Right lobe of liver (tissue), 6 donors: ENCODE data around the gene SAMD7. TPM values are rescaled to one million over a fixed set of nuclear protein-coding genes. Genes with fewer than 3 reads are reported as not detected.

Experiments used
- ATAC-seq, 4 donors: fragments of 200-7000 bp; cut with Tn5 transposase; one replicate each; pipeline ENCODE4 v1.9.1; 2020; ENCODE audit warnings: mild to moderate bottlenecking in 4 of 4, moderate library complexity in 4 of 4
- DNase-seq, 3 donors: peaks; one replicate each; pipeline ENCODE4 v3.0.0-alpha.2; 2020
- H3K27ac ChIP-seq, 3 donors: fragments of 200-600 bp; one replicate each; pipeline ENCODE4 v1.8.0; 2022
- H3K27me3 ChIP-seq, 2 donors: fragments of 200-600 bp; one replicate each; pipeline ENCODE4 v1.8.0; 2022
- H3K36me3 ChIP-seq, 4 donors: fragments of 200-600 bp; sonication (generic) in 1 of 4; one replicate each; pipeline versions ENCODE4 v1.5.1 to v1.8.0; 2017 to 2022; ENCODE audit warnings: control low read depth in 1 of 4
- H3K4me1 ChIP-seq, 4 donors: fragments of 200-600 bp; sonication (generic) in 1 of 4; one replicate each; pipeline versions ENCODE4 v1.5.1 to v1.8.0; 2017 to 2022; ENCODE audit warnings: control low read depth in 1 of 4
- H3K4me3 ChIP-seq, 3 donors: fragments of 200-600 bp; one replicate each; pipeline ENCODE4 v1.8.0; 2022
- H3K9me3 ChIP-seq, 4 donors: fragments of 200-600 bp; sonication (generic) in 1 of 4; one replicate each; pipeline versions ENCODE4 v1.5.1 to v1.8.0; 2017 to 2022; ENCODE audit warnings: control low read depth in 1 of 4
- CTCF ChIP-seq, 4 donors: fragments of 200-600 bp in 3 of 4; fragments of 450-650 bp in 1 of 4; IDR thresholded peaks; one replicate each; pipeline versions ENCODE4 v1.5.1 to v1.8.0; 2016 to 2022; ENCODE audit warnings: antibody characterized with exemption in 4 of 4, mild to moderate bottlenecking in 2 of 4
- POLR2A ChIP-seq: fragments of 450-650 bp; IDR thresholded peaks from one replicate; pipeline ENCODE4 v1.6.1; 2017; ENCODE audit warnings: antibody characterized with exemption, mild to moderate bottlenecking
- WGBS: methylation state at CpG from one replicate; pipeline ENCODE4 v1.1.6; 2018; ENCODE audit warnings: low coverage, low lambda C conversion rate; ENCODE audit not compliant: insufficient coverage; ENCODE audit errors: missing lambda C conversion rate; 5-methylcytosine and 5-hydroxymethylcytosine counted together
- intact Hi-C, 2 donors: fragments of 100-400 bp; cut with DNase I; formaldehyde crosslinking; loops; one replicate each; pipeline versions ENCODE4 v1.11.2 to v1.14.1; 2022
- total RNA-seq, 6 experiments: library from RNA; depleted of rRNA in 2 of 6; stranded (reverse); fragments of >200 nt in 2 of 6; fragmentation: NEBNext Ultra II Directional in 3 of 6; extraction: Animal tissue kit (Norgen Biotek cat#: 25700) in 3 of 6; gene quantifications; one replicate each; pipeline versions ENCODE4 v1.1.0 to v1.2.4, GENCODE V29; 2016 to 2023
- donor health status: DM: no; HTN: yes; CAD: no.
- donor health status: DM: no; HTN: no; CAD: no.
- donor health status: DM: no; HTN: no; CAD: no.
- donor health status: DM: no; HTN: yes; CAD: no.
- donor health status: DM: no; HTN: yes; CAD: no.

SAMD7 gene
- total RNA-seq, 6 experiments from 2014 or later: not detected

GRCh38 chr3:169984292-169984691, 72.9 kb downstream of the SAMD7 start:
- H3K27ac ChIP-seq: no peak overlapping the region
- peaks cover 0 to 75% (median 43%) of the 10 kb centered on the region in 4 donors for H3K36me3 ChIP-seq
- H3K9me3 ChIP-seq: no peaks in the 10 kb centered on the region
- H3K4me1 ChIP-seq: peaks cover 0 to 15% (median 3%) of the 10 kb centered on the region in 4 donors
- ATAC-seq (no peak), DNase-seq (peak in 1 of 3 donors; percentile 35)
- no peak for TF ChIP-seq POLR2A
- no peak for TF ChIP-seq CTCF (IDR thresholded peaks at IDR 0.05)
- intact Hi-C loops: no loop called here
- WGBS: 58% methylated on average over 3 of the region's 3 CpGs
- no peaks in the 10 kb centered on the region for H3K27me3 ChIP-seq
- no peak overlapping the region for H3K4me3 ChIP-seq

Other genes starting within 250 kb of the SAMD7 start
- 1 to 10 TPM; 1.1 to 2.9 (median 1.8) TPM for gene MECOM, start 247.9 kb upstream of the SAMD7 start, total RNA-seq
- gene TERC, start 146.5 kb upstream of the SAMD7 start, total RNA-seq: 100 to 1,000 TPM in 2 of 6 experiments, 1 to 10 TPM in 1, not detected in 3; 1.5 to 127 (median 119) TPM
- 1 to 10 TPM; 1.1 to 2.3 (median 1.6) TPM for gene ACTRT3, start 142.0 kb upstream of the SAMD7 start, total RNA-seq
- gene MYNN, start 138.2 kb upstream of the SAMD7 start, total RNA-seq: 1 to 10 TPM; 5.6 to 6.7 (median 5.9) TPM
- not detected for gene LRRIQ4, start 98.7 kb upstream of the SAMD7 start, total RNA-seq
- 1 to 10 TPM in 1 of 6 experiments, under 1 TPM in 4, not detected in 1; 0.06 to 1.9 (median 0.60) TPM for gene LRRC34, start 98.7 kb upstream of the SAMD7 start, total RNA-seq
- 1 to 10 TPM in 5 of 6 experiments, under 1 TPM in 1; 0.78 to 5.0 (median 2.2) TPM for gene LRRC31, start 41.6 kb upstream of the SAMD7 start, total RNA-seq
- 100 to 1,000 TPM in 3 of 6 experiments, 10 to 100 TPM in 3; 38.5 to 133 (median 96.5) TPM for gene SEC62, start 55.2 kb downstream of the SAMD7 start, total RNA-seq
- gene GPR160, start 126.4 kb downstream of the SAMD7 start, total RNA-seq: 1 to 10 TPM; 1.0 to 4.2 (median 1.6) TPM